Measurements from ENCODE around the gene ANKFN1.

The ANKFN1 gene

GRCh38 chr17:56478836-56479447 lies 325.7 kb downstream of the ANKFN1 start:
- in situ Hi-C loops (cut with HindIII; ENCODE audit: low sequenced_read_pairs) = no loop called here

GRCh38 chr17:56480501-56480900 lies 327.2 kb downstream of the ANKFN1 start:
- no peak for TF ChIP-seq CTCF (IDR thresholded peaks at IDR 0.05; ENCODE audit: low read depth, low read length)
- no peak for DNase-seq (ENCODE audit: low read depth, low spot score)
- H3K4me3 ChIP-seq (ENCODE audit: low read depth, low read length) = no peak overlapping the region
- in situ Hi-C loops (cut with HindIII; ENCODE audit: low sequenced_read_pairs) = no loop called here

More at GRCh38 chr17:56478836-56479447, 325.7 kb downstream of the ANKFN1 start:
- DNase-seq (ENCODE audit: low read depth, low spot score) = peak; percentile 15
- TF ChIP-seq CTCF (IDR thresholded peaks at IDR 0.05; ENCODE audit: low read depth, low read length) = peak; percentile 45
- H3K4me3 ChIP-seq (ENCODE audit: low read depth, low read length) = no peak overlapping the region

GRCh38 chr17:56481659-56482058 lies 328.4 kb downstream of the ANKFN1 start:
- no peak for DNase-seq (ENCODE audit: low read depth, low spot score)
- no peak for TF ChIP-seq CTCF (IDR thresholded peaks at IDR 0.05; ENCODE audit: low read depth, low read length)
- in situ Hi-C loops (cut with HindIII; ENCODE audit: low sequenced_read_pairs) = no loop called here
- no peak overlapping the region for H3K4me3 ChIP-seq (ENCODE audit: low read depth, low read length)

GRCh38 chr17:56482229-56482628 lies 329.0 kb downstream of the ANKFN1 start:
- in situ Hi-C loops (cut with HindIII; ENCODE audit: low sequenced_read_pairs) = no loop called here

GRCh38 chr17:56486732-56487131 lies 333.5 kb downstream of the ANKFN1 start:
- in situ Hi-C loops (cut with HindIII; ENCODE audit: low sequenced_read_pairs) = no loop called here
- no peak for TF ChIP-seq CTCF (IDR thresholded peaks at IDR 0.05; ENCODE audit: low read depth, low read length)
- DNase-seq (ENCODE audit: low read depth, low spot score) = no peak
- H3K4me3 ChIP-seq (ENCODE audit: low read depth, low read length) = no peak overlapping the region

More at GRCh38 chr17:56482229-56482628, 329.0 kb downstream of the ANKFN1 start:
- DNase-seq (ENCODE audit: low read depth, low spot score) = no peak
- no peak overlapping the region for H3K4me3 ChIP-seq (ENCODE audit: low read depth, low read length)
- TF ChIP-seq CTCF (IDR thresholded peaks at IDR 0.05; ENCODE audit: low read depth, low read length) = no peak

GRCh38 chr17:56488800-56489199 lies 335.5 kb downstream of the ANKFN1 start:
- no peak for DNase-seq (ENCODE audit: low read depth, low spot score)
- no peak overlapping the region for H3K4me3 ChIP-seq (ENCODE audit: low read depth, low read length)
- no peak for TF ChIP-seq CTCF (IDR thresholded peaks at IDR 0.05; ENCODE audit: low read depth, low read length)
- in situ Hi-C loops (cut with HindIII; ENCODE audit: low sequenced_read_pairs) = no loop called here

All from astrocyte of the spinal cord (primary cell).